Activated naive CD4-positive, alpha-beta T cell treated with anti-CD3 and anti-CD28 coated beads for 36 hours (primary cell): ENCODE measurements around the gene FRAT2. TPM values are rescaled to one million over a fixed set of nuclear protein-coding genes. Genes with fewer than 3 reads are reported as not detected.
"Not testable (repeated sequence)": the region's sequence is repeated elsewhere in the genome, so short reads cannot be mapped to it uniquely, and the experiment has no call there.

Source experiments
- CTCF ChIA-PET: fragments of 350-600 bp; sonication (Branson Sonifier 250); formaldehyde crosslinking; loops from one replicate; lab custom pipeline; 2021; ENCODE audit warnings: antibody characterized with exemption; lab: Charles Lee
- DNase-seq: peaks from one replicate; pipeline ENCODE4 v3.0.0-alpha.2; 2020
- H3K27ac Mint-ChIP-seq: one replicate; pipeline ENCODE4 v1.8.0; 2021; ENCODE audit warnings: mild to moderate bottlenecking, mixed read lengths
- H3K27me3 Mint-ChIP-seq: one replicate; pipeline ENCODE4 v1.8.0; 2021; ENCODE audit warnings: low read depth, mixed read lengths
- H3K36me3 Mint-ChIP-seq: one replicate; pipeline ENCODE4 v1.8.0; 2021; ENCODE audit warnings: low read depth, mixed read lengths
- H3K4me1 Mint-ChIP-seq: one replicate; pipeline ENCODE4 v1.8.0; 2021; ENCODE audit warnings: low read depth, mixed read lengths
- H3K4me3 Mint-ChIP-seq: one replicate; pipeline ENCODE4 v1.8.0; 2021; ENCODE audit warnings: mild to moderate bottlenecking, moderate library complexity, mixed read lengths
- H3K9me3 Mint-ChIP-seq: one replicate; pipeline ENCODE4 v1.8.0; 2021; ENCODE audit warnings: mixed read lengths
- intact Hi-C: fragments of 100-400 bp; cut with micrococcal nuclease; formaldehyde crosslinking; loops from one replicate; pipeline ENCODE4 v1.15.1; 2023
- total RNA-seq, 2 experiments: library from RNA; stranded (reverse); gene quantifications; one replicate each; pipeline ENCODE4 v1.2.3, GENCODE V29; 2021

FRAT2 gene
- total RNA-seq, 2 experiments from 2014 or later = 5.1 to 5.6 TPM

GRCh38 chr10:97297556-97298222 lies 36.8 kb downstream of the FRAT2 start:
- Mint-ChIP-seq H3K4me3 (no peak overlapping the region), H3K27me3 (no peaks in the 10 kb centered on the region), H3K36me3 (no peaks in the 10 kb centered on the region), H3K9me3 (no peaks in the 10 kb centered on the region), H3K4me1 (peaks cover 2% of the 10 kb centered on the region), H3K27ac (no peak overlapping the region)
- CTCF ChIA-PET = no interaction called here
- no peak for DNase-seq
- intact Hi-C loops = no loop called here

GRCh38 chr10:97292862-97293198 lies 41.7 kb downstream of the FRAT2 start:
- intact Hi-C loops = loop anchor here (1.0 to 5.0 kb wide), 12 partner anchors 26 to 839 kb away; partner anchors contain the start of genes AVPI1, FRAT1, FRAT2 and LCOR
- H3K27ac Mint-ChIP-seq = no peak overlapping the region
- peak overlapping the region; percentile 91 for H3K4me3 Mint-ChIP-seq
- CTCF ChIA-PET = interaction anchor here (0.6 kb wide), 1 partner anchor 636 kb away, joined by 3 read pairs; no protein-coding TSS in a partner anchor
- H3K4me1 Mint-ChIP-seq = peaks cover 23% of the 10 kb centered on the region
- no peaks in the 10 kb centered on the region for H3K27me3 Mint-ChIP-seq
- no peak for DNase-seq
- H3K9me3 Mint-ChIP-seq = no peaks in the 10 kb centered on the region
- H3K36me3 Mint-ChIP-seq = peaks cover 8% of the 10 kb centered on the region

DNA sequence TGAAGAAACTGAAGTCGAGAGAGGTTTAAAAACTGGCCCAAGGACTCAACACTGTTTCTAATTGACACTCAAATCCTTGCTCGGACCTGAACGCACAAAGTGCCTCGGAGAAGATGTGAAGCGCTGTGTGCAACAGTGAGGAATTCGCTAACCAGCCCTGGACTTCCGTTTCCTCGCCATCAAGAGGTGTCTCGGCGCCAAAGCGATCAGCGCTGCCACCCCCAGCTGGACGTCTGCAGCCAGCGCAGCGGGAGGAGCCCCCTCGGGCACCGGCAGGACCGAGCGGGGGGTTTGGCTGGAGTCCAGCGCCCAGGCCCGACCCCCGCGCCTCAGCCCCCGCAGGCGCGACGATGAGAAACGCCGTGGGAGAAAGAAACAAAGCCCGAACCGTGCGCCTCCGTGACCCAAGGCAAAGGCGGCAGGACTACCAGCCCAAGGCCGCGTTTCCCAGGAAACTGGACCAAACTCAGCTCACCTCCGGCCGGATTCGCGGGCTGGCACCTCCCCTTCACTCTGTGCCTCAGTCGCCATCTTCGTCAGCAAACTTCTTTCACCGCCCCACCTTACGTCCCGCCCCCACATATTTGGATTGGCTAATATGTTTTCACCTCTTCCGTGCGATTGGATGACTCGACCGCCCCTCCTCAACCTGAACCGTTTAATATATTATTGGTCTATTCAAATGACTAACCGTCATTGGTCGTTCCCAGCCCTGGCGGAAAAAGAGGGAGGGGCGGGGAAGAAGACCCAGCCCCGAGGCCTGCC lies 42.2 kb downstream of the FRAT2 start, which contains the start of gene ARHGAP19:
Gene ARHGAP19, minus strand, starts transcription at position 541 of the 765 bp plus-strand sequence. Its CDS starts 10 bp downstream, at position 531.
- Mint-ChIP-seq H3K27me3 (no peaks in the 10 kb centered on the region), H3K9me3 (no peaks in the 10 kb centered on the region), H3K4me3 (peak within 1 kb of the TSS; percentile 91), H3K36me3 (peaks cover 9% of the 10 kb centered on the region), H3K27ac (peak within 1 kb of the TSS; percentile 88), H3K4me1 (peaks cover 23% of the 10 kb centered on the region)
- intact Hi-C loops = loop anchor here (1.0 to 5.0 kb wide), 12 partner anchors 27 to 840 kb away; partner anchors contain the start of genes AVPI1, FRAT1, FRAT2 and LCOR
- peak; percentile 98 for DNase-seq
- CTCF ChIA-PET = no interaction called here

GRCh38 chr10:97291357-97292096 lies 43.0 kb downstream of the FRAT2 start:
- H3K27me3 Mint-ChIP-seq = no peaks in the 10 kb centered on the region
- DNase-seq = no peak
- intact Hi-C loops = loop anchor here (1.0 to 5.0 kb wide), 12 partner anchors 28 to 841 kb away; partner anchors contain the start of genes AVPI1, FRAT1, FRAT2 and LCOR
- H3K9me3 Mint-ChIP-seq = no peaks in the 10 kb centered on the region
- CTCF ChIA-PET = interaction anchor here (2.0 kb wide), 1 partner anchor 13 kb away, joined by 8 read pairs; no protein-coding TSS in a partner anchor
- peaks cover 23% of the 10 kb centered on the region for H3K4me1 Mint-ChIP-seq
- peaks cover 12% of the 10 kb centered on the region for H3K36me3 Mint-ChIP-seq
- H3K4me3 Mint-ChIP-seq = peak overlapping the region; percentile 91
- H3K27ac Mint-ChIP-seq = peak overlapping the region; percentile 88

DNA sequence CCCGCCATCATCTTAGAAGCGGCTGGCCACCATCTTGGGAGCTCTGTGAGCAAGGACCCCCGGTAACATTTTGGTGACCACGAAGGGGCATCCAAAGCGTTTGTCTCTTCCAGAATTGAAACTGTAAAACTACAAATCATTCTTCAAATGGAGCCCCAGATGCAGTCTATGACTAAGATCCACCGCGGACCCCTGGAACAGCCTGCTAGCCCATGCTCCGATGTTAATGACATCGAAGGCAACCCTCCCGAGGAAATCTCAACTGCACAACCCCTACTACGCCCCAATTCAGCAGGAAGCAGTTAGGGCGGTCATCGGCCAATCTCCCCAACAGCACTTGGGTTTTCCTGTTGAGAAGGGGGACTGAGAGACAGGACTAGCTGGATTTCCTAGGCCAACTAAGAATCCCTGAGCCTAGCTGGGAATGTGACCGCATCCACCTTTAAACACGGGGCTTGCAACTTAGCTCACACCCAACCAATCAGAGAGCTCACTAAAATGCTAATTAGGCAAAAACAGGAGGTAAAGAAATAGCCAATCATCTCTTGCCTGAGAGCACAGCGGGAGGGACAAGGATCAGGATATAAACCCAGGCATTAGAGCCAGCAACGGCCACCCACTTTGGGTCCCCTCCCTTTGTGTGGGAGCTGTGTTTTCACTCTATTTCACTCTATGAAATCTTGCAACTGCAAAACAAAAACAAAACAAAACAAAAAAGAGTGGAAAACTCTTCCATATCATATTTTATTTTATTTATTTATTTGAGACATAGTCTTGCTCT lies 43.8 kb downstream of the FRAT2 start:
- not testable (repeated sequence) for DNase-seq, H3K9me3 Mint-ChIP-seq, H3K27ac Mint-ChIP-seq, H3K27me3 Mint-ChIP-seq
- CTCF ChIA-PET = interaction anchor here (0.6 to 2.0 kb wide), 2 partner anchors 12 to 140 kb away, joined by 3 to 8 read pairs; no protein-coding TSS in a partner anchor
- intact Hi-C loops = loop anchor here (5.0 kb wide), 1 partner anchor 842 kb away; the partner anchor contains the start of gene R3HCC1L
- Mint-ChIP-seq H3K4me1 (peaks cover 23% of the 10 kb centered on the region), H3K36me3 (peaks cover 12% of the 10 kb centered on the region), H3K4me3 (peak overlapping the region; percentile 29)

- intact Hi-C loops = loop anchor here (5.0 kb wide), 1 partner anchor 842 kb away; the partner anchor contains the start of gene R3HCC1L
- H3K27ac Mint-ChIP-seq, H3K4me3 Mint-ChIP-seq, H3K27me3 Mint-ChIP-seq, H3K9me3 Mint-ChIP-seq, DNase-seq: not testable (repeated sequence)
- Mint-ChIP-seq H3K36me3 (peaks cover 12% of the 10 kb centered on the region), H3K4me1 (peaks cover 23% of the 10 kb centered on the region)
- CTCF ChIA-PET = interaction anchor here (0.5 to 2.0 kb wide), 2 partner anchors 11 to 50 kb away, joined by 3 to 8 read pairs; no protein-coding TSS in a partner anchor
These were observed 44.5 kb downstream of the FRAT2 start for GRCh38 chr10:97290076-97290475.

Other genes starting within 250 kb of the FRAT2 start
- gene SLIT1, start 148.8 kb downstream of the FRAT2 start, total RNA-seq = under 1 TPM; 0.44 to 0.60 TPM
- 10 to 100 TPM; 76.7 to 91.9 TPM for gene ARHGAP19, start 42.1 kb downstream of the FRAT2 start, total RNA-seq
- gene FRAT1, start 15.5 kb downstream of the FRAT2 start, total RNA-seq = 1 to 10 TPM; 2.3 to 3.0 TPM
- 10 to 100 TPM; 51.0 to 55.2 TPM for gene RRP12, start 66.6 kb upstream of the FRAT2 start, total RNA-seq
- 1,000 to 10,000 TPM; 1,371 to 1,393 TPM for gene PGAM1, start 91.5 kb upstream of the FRAT2 start, total RNA-seq
- gene EXOSC1, start 111.3 kb upstream of the FRAT2 start, total RNA-seq = 10 to 100 TPM; 54.9 to 64.0 TPM
- 10 to 100 TPM; 20.7 to 26.5 TPM for gene ZDHHC16, start 111.4 kb upstream of the FRAT2 start, total RNA-seq
- gene MMS19, start 163.7 kb upstream of the FRAT2 start, total RNA-seq = 10 to 100 TPM; 95.0 to 95.6 TPM
- gene UBTD1, start 164.2 kb upstream of the FRAT2 start, total RNA-seq = 1 to 10 TPM in 1 of 2 experiments, under 1 TPM in 1; 0.86 to 1.3 TPM
- gene ANKRD2, start 238.1 kb upstream of the FRAT2 start, total RNA-seq = under 1 TPM in 1 of 2 experiments, not detected in 1; 0.26 TPM
- gene HOGA1, start 249.7 kb upstream of the FRAT2 start, total RNA-seq = not detected